Measurements from ENCODE around the gene DOK4.
A peak's percentile ranks its signal among the peaks of the same experiment; 100 is the strongest.

DOK4 gene

DNA sequence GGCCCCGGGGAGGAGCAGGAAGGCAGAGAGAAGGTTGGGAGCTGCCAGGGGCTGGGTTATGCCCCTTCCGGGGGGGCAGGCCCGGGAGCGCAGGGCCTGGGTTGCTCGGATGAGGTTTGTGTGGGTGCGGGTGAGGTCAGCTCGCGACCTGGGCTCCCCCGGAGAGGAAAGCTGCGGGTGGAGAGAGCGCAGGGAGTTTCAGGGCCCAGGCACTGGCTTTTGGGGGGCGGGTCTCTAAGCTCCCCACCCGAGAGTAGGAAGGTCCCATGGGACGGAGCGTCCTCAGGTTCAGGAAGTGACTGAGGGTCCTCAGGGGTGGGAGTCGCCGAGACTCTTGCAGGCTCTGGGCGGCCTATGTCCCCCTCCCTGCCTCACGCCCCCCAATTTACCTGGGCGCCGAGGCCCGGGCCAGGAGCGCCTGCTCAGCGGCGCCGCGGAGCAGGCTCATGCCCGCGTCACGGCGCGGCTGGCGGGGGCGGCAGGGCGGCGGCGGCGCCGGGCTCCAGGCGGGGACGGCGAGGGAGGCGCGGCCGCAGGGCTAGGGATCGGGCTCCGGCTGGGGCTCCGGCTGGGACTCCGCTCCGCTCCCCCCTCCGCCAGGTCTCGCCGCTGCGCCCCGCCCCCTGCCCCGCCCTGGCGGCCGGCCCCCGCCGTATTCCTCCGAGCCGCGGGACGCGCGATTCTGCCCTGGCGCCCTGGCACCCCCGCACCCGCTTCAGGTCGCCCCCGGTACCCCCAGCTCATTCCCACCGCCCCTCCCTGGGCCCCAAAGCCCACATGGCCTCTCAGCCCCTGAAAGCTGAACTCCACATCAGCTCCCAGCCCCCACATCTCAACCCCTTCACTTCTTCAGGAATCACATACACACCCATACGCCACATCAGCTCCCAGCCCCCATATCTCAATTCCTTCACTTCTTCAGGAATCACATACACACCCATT is at the start of gene DOK4:
Gene DOK4, minus strand, starts transcription at position 578 of the 942 bp plus-strand sequence. CDS start 6,986 bp downstream, outside the sequence.
- peak; percentile 61 for DNase-seq

- DNase-seq: peak; percentile 60
These were observed 49.5 kb upstream of the DOK4 start for GRCh38 chr16:57535680-57536305.

DNA sequence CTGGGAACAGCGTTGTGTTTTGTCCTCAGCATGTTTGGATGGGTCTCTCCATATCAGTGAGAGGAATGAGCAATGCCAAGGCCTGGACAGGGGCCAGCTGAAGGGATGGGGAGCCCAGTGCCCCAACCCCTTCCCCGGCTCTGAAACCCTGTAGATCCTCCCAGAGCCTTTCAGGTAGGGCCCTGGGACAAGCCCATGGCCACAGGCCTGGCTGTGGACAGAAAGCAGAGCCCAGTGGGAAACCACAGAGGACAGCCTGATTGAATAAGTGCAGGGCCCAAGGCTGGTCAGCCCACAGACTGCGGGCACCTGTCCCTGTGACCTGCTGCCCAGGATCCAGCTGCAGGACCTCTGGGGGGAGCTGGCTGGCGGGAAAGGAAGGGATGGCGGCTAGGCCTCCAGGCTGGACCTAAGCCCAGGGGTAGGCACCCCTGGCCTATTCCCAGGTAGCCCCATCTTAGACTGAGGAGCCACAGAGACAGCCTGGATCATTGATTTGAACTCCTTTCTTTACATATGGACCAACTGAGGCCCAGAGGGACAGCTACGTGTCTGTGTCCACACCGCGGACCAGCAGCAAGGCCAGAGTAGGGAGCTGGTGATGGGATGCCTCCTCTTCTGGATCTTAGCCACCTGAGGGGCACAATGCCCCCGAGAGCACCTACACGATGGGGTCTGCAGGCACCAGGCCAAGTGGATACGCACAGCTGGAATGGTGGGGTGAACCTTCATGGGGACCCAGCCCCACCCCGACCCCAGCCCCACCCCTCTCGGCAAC is 48.8 kb upstream of the DOK4 start:
- no peak for DNase-seq

DNA sequence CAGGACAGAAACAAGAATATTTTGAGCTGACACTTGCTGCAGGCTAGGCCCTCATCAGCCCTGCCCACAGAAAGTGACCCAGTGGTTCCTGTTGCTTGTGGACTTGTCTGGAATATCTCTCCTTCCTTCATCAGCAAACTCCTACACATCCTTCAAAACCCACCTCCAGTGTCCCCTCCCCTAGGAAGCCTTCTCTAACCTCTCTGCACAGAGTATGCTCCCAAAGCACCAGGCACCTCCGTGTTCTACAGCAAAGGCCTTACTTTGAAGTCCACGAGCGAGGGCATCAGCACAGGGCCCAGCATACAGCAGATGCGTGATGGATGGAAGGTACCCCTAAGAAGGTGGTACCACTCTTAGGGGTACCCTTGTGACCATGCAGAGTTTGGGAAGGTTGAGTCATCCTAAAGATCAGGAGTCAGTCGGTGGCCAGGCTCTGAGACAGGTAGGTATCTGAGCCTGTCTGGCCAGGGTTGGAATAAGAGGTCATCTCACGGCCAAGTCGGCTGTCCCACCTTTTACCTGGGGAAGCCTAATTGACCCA is 48.1 kb upstream of the DOK4 start:
- no peak for DNase-seq

DNA sequence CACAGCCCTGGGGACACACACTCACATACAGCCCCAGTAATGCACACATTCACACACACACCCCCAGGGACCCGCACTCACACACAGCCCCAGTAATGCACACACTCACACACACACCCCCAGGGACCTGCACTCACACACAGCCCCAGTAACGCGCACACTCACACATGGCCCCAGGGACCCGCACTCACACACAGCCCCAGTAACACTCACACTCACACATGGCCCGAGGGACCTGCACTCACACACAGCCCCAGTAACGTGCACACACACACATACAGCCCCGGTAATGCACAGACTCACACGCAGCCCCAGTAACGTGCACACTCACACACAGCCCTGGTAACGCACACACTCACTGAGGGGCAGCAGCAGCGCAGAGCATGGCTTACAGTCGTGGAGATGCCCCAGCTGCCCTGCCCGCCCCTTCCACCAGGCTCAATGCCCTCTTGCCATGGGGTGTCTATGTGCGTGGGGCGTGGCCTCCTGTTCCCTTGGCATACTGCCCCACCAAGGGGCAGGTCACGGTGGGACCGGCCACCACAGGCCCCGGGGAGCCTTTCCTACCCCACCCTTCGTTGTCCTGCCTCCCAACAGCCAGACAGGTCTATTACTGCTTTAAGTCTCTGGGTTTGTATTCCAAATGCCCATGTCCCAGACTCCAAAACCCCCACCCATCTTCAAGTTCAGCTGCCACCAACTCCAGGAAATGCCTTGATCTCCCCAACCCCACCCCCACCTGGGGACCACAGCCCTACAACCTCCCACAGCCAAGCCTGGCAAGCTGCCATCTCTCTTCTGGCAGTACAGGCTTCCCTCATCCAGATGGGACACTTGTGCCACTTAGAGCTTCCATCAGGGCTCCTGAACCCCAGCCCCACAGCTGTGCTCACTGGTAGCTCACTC is 47.4 kb upstream of the DOK4 start:
- no peak for DNase-seq

DNA sequence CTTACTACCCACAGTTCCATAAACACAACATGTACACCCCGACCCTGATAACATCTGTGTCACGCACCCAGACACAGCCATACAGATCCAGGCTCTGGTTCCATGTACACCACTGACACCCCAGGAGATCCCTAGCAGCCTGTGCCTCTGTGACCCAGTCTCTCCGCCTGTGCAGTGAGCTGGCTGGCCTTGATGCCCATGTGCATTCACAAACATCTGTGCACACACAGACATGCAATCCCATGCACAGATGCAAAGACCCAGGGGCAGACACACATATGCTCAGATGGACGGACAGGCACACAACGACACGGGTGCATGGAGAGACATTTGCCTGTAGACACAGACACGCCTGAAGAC is 46.0 kb upstream of the DOK4 start:
- no peak for DNase-seq

DNA sequence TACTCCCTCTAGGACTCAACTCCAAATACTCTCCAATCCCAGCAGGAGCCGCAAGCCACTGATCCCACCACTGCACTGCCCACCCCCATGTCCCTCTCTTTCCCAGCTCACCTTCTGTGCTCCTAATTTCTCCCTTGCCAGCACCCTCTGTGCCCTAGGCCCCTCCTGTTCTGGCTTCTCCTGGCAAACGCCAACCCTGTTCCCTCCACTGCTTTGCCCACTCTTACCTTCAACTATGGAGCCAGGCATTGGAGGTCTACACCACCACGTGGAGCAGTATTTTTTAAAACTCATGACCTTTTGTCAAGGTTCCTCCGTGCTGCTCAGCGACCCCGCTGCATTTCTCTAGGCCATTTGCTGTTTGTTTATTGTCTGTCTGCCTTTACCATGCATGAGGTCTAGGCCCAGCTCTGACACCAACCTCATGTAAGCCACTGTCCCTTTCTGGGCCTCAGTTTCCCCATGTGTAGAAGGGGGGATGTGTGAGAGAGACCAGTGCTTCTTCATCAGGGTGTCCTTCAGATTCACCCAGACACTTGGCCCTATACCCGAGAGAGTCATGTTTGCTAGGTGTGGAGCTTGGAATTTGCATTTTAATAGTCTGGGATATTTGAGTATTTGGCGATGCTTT is 45.5 kb upstream of the DOK4 start:
- DNase-seq: no peak

GRCh38 chr16:57531253-57531575 is 44.9 kb upstream of the DOK4 start:
- no peak for DNase-seq

DNA sequence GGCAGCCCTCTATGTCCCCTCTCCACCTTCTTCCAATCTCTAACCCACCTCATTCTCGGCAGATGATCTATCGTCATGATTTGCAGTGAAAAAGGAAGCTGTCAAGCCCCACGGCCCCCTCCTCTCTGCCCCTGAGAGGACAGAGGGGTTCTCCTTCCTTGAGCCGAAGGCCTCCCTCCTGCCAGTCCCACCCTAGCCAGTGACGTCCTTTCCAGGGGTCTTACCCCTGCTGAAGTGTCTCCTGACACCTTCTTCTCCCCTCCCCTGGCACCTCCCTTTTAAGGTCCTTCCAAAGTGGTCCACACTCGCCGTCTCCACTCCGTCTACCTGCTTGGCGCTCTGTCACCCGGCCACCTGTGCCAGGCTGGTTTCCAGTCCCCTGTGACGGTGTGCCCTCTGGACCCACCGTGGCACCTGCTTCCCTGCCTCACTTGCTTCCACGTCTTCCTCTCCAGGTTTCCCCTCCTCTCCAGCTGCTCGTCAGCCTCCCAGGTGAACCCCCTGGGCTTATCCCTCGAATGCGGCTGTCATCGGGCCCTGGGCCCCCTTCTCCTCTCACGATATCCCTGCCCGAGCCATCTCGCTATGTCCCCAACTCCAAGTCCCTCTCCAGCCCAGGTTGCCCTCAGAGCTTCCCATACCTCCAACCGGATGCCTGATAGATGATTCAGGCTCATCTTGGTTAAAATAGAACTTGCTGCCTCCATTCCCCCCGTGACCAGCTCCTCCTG is 44.4 kb upstream of the DOK4 start:
- no peak for DNase-seq

- no peak for DNase-seq
These were observed 43.8 kb upstream of the DOK4 start for GRCh38 chr16:57530104-57530521.

DNA sequence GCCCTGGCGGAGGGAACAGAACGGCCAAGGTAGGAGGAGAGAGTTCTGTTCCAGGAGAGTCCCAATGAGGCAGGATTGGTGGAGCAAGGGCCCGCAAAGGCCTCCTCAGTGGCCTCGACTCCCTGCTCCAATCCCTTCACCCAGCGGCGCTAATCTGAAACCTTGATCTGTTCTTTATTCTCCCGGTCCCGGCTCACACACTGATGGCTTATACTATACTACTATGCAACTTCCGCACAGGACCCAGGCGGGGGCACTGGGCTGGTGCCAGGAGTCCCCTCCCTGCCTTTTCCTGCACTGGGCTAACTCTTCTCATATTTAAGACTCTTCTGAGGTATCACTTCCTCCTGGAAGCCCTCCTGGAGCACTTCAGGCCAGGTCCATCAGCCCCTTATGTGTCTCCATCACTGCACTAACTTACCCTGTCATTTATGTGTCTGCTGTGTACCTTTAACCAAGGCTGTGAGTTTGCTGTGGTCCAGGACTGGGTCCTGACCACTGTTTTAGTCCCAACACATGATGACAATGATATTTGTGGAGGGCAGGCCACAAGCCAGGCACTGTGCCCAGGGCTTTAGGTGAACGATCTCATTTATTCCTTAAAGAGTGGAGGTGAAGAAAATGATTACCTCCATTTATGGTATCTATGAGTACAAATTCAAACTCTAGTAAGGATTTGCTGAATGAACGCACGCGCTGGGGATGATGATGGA is 43.3 kb upstream of the DOK4 start:
- DNase-seq: no peak

DNA sequence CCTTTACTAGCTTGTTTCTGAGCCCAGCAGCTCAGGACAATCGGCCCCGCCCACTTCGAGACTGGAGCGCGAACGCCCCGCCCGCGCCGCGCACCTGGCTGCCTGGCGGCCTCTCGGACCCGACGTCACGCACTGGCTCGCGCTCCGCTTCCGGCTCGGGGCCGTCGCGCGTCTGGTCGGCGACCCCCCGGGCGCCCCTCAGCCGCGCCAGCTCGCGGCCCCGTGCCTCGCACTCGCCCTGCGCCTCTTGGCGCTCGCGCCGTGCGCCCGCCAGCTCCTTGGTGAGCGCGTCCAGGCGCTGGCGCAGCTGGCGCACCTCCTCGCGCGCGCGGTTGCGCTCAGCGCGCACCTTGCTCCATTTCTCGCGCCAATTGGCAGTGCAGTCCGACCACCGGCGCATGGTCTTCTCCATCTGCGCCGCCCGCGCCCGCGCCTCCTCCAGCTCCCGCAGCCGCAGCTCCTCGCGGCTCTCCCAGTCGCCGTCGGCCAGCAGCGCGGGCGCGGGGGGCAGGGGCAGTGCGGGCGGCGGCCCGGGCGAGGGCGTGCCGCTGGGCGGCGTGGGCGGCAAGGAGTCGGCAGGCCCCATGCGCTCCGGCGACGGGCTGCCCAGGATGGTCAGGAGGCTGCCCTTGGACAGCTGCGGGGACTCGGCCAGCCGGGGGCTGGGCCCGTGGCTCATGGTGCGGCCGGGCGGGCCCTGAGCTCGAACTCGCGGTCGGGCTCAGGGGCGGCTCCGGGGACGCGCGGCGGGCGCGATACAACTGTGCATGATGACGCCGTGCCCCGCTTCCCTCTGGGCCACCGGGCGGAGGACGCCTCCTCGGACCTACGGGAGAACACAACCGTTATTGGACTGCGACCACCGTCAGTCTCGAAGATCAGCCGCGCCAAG is 42.5 kb upstream of the DOK4 start:
- DNase-seq: no peak

GRCh38 chr16:57527610-57528360 is 41.5 kb upstream of the DOK4 start:
- DNase-seq: no peak

DNA sequence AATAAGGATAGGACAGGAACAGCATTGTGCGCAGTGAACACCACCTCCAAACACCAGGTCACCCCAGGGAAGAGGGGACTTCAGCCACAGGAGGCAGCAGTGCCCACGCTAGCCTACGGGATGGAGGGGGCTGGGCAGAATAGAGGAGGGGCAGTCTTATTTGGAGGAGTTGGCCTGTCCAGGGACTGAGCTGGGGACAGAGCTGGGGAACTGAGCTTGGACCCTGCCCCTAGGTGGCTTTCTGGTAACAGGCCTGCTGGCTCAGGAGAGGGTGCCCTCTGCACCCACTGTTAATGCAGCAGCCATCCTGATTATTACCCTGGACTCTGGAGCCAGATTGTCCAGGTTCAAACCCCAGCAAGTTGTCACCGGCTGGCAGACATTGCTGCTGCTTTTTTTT is 40.7 kb upstream of the DOK4 start:
- no peak for DNase-seq

DNA sequence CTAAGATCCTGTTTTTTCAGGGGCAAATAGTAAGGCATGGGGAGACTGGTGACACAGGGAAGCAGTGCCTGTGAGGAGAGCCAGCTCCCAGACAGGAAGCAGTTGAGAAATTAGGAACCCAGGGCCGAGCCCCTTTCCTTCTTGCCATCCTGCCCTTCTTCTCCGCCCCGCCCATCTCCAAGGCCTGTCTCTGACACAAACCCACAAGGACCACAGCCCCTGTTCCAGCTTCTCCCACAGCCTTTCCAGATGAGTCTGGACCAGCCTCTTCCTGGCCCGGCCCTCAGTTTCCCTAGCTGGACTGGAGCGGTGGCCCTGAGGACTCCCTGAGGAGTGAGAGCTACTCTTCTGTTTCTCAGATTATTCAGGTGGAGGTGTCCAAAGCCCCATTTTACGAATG is 40.2 kb upstream of the DOK4 start:
- DNase-seq: no peak

DNA sequence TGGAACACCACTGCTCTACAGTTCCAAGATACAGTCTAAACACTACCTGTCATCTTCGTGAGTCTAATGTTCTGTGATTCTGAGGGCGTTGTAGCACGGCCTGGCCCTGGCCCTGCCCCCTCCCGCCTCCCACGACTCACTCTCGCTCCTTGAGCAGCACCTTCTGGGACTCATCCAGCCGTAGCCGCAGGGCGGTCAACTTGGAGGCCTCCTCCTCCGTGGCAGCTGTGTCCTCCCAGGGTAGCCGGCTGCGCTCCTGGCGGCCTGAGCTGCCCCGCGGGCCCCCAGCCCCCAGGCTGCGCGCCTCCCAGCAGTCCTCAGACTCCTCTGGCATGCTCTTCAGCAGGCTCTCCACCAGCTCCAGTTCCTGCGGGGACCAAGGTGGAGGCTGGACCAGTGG is 39.5 kb upstream of the DOK4 start:
- DNase-seq: no peak

DNA sequence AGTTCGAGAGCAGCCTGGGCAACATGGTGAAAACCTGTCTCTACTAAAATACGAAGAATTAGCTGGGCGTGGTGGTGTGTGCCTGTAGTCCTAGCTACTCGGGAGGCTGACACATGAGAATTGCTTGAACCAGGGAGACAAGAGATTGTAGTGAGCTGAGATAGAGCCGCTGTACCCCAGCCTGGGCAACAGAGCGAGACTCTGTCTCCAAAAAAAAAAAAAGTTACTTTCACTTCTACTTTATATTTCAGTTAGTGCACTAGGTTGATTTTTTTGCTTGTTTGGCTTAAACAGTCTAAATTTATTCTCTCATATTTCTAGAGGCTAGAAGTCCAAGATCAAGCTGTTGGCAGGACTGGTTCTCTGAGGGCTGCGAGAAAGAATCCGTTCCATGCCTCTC is 36.7 kb upstream of the DOK4 start:
- no peak for DNase-seq

DNA sequence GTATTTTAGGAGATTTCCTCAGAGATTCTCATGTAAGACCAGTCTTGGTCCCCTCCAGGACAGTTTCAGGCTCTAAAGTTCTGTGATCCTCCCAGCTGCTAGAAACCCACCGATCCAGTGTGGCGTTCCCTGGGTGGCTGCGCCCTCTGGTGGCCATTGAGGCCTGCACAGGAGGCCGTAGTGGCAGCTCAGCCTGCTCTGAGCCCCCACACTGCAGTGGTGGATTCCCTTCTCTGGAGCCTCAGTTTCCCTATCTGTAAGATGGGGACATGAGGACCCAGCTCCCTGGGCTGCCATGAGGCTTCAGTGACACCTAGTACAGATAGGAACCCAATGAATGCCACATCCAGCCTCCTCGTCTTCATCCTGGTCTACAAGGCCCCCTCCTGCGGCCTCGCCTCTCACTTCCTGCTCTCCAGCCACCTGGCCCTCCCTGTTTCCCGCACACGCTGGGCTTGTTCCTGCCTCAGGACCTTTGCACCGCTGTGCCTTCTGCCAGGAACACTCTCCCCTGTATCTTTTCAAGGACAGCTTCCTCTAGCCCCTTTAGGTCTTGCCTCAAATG is 33.6 kb upstream of the DOK4 start:
- peak; percentile 45 for DNase-seq
